RWPE2 (cell line): Measurements from ENCODE around the gene PLD4.

ENCODE experiments used
- ATAC-seq: fragments of 200-7000 bp; cut with Tn5 transposase; 3 replicates; pipeline ENCODE4 v1.9.1; 2021; ENCODE audit warnings: low read depth
- DNase-seq: peaks from one replicate; pipeline ENCODE4 v3.0.0-alpha.2; 2020; ENCODE audit warnings: low spot score
- H3K27ac ChIP-seq: fragments of 450-650 bp; 2 replicates; pipeline ENCODE4 v1.5.1; 2017; ENCODE audit warnings: mild to moderate bottlenecking; ENCODE audit not compliant: poor library complexity, severe bottlenecking
- H3K27me3 ChIP-seq: fragments of 250-450 bp; sonication (Bioruptor Pico); 2 replicates; pipeline ENCODE4 v1.5.1; 2021; ENCODE audit warnings: mild to moderate bottlenecking, moderate library complexity; ENCODE audit not compliant: insufficient read depth, poor library complexity, severe bottlenecking
- H3K36me3 ChIP-seq: fragments of 250-450 bp; sonication (Bioruptor Pico); 2 replicates; pipeline ENCODE4 v1.5.1; 2020; ENCODE audit warnings: low read depth, mild to moderate bottlenecking, moderate library complexity
- H3K4me1 ChIP-seq: fragments of 250-450 bp; sonication (Bioruptor Pico); 2 replicates; pipeline ENCODE4 v1.5.1; 2021; ENCODE audit warnings: mild to moderate bottlenecking, moderate library complexity; ENCODE audit not compliant: insufficient read depth, poor library complexity, severe bottlenecking
- H3K4me3 ChIP-seq: fragments of 250-450 bp; sonication (Bioruptor Pico); 2 replicates; pipeline ENCODE4 v1.5.1; 2021; ENCODE audit warnings: mild to moderate bottlenecking, moderate library complexity; ENCODE audit not compliant: severe bottlenecking
- H3K9me3 ChIP-seq: fragments of 250-450 bp; sonication (Bioruptor Pico); 2 replicates; pipeline ENCODE4 v1.5.1; 2021; ENCODE audit warnings: mild to moderate bottlenecking, moderate library complexity; ENCODE audit not compliant: severe bottlenecking
- TF ChIP-seq, protein P1 (sequence below): fragments of 450-650 bp; IDR thresholded peaks from one replicate; pipeline ENCODE4 v1.5.1; 2017; ENCODE audit warnings: mild to moderate bottlenecking, moderate library complexity; ENCODE audit not compliant: poor library complexity, severe bottlenecking

PLD4 gene

DNA sequence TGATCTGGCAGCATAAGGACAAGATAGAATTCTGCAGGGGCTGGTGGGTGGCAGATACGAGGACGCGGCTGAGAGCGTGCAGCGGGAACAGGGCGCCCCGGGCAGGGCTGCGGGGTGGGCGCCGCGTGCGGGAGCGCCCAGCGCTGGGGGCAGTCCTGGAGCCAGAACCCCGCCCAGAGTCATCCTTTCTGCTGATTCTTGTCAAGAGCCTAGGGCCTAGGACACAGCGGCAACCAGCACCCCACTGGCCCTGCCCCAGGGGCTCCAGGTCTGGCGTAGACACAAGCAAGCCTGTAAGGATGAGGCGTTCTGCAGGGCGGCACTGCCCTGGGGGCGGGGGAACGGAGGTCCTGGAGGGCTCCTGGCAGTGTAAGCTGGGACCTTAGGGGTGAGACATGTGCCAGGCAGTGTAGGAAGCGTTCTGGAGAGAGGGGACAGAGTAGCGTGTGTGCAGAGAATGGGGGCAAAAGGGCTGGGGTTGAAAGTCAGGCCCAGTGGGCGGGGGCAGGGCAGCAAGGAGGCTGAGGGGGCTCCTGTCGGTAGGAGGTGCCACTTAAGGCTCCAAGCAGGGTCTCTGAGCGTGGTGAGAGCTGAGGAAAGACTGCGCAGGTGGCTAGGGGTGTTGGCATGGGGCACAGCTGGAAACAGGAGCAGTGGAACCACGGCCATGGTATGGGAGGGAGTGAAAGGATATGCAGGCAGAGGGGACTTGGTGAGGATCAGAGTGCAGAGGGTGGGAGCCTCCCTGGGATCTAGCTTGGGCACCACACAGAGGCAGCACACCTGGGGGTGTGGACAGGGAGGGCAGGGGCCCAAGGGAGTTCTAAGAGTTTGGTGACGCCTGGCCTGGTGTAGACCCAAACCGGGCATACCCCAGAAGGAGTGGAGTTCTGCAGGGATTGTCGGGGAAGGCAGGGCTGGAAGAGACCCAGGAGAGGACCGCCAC lies 54.3 kb downstream of the PLD4 start:
- H3K4me1 ChIP-seq = peaks cover 20% of the 10 kb centered on the region
- H3K27ac ChIP-seq = peak overlapping the region; percentile 23
- peak overlapping the region; percentile 5 for H3K4me3 ChIP-seq

DNA sequence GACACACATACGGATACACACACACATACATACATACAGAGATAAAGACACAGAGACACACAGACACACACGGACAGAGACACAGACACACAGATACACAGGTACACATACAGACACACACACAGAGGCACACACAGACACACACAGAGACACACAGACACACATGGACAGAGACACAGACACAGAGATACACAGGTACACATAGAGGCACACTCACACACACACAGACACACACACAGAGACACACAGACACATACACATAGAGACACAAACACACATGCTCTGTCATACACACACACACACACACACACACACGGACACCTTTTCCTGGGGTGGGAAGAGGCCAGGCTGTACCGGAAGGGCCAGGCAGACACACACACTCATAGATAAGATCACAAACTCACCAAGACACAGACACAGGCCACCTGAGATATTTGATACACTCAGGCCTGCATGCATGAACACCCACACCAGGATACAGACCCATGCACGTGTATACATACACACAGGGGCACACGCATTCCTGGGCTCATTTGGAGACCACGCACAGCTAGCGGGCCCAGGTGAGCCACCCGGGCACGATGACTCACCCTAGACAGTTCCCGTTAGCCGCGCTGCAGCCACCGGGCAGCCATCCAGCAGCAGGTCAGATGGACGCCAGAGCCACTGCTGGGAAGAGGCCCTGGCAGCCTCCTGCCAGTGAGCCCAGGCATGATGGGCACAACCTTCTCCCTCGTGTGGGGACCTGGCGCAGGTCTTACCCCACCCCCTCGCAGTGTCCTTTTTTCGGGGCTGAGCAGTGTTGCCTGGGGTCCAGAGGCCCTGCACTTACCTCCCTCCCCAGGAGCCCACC lies 55.3 kb downstream of the PLD4 start:
- peaks cover 16% of the 10 kb centered on the region for H3K4me1 ChIP-seq
- ATAC-seq (peak; percentile 37), DNase-seq (peak; percentile 89)
- peak overlapping the region; percentile 23 for H3K27ac ChIP-seq
- H3K36me3 ChIP-seq = no peaks in the 10 kb centered on the region
- no peaks in the 10 kb centered on the region for H3K9me3 ChIP-seq
- H3K4me3 ChIP-seq = no peak overlapping the region
- no peaks in the 10 kb centered on the region for H3K27me3 ChIP-seq
- TF ChIP-seq, protein P1, sequence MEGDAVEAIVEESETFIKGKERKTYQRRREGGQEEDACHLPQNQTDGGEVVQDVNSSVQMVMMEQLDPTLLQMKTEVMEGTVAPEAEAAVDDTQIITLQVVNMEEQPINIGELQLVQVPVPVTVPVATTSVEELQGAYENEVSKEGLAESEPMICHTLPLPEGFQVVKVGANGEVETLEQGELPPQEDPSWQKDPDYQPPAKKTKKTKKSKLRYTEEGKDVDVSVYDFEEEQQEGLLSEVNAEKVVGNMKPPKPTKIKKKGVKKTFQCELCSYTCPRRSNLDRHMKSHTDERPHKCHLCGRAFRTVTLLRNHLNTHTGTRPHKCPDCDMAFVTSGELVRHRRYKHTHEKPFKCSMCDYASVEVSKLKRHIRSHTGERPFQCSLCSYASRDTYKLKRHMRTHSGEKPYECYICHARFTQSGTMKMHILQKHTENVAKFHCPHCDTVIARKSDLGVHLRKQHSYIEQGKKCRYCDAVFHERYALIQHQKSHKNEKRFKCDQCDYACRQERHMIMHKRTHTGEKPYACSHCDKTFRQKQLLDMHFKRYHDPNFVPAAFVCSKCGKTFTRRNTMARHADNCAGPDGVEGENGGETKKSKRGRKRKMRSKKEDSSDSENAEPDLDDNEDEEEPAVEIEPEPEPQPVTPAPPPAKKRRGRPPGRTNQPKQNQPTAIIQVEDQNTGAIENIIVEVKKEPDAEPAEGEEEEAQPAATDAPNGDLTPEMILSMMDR = no peak

More for the DNA sequence above, 54.3 kb downstream of the PLD4 start:
- no peak for ATAC-seq
- no peaks in the 10 kb centered on the region for H3K9me3 ChIP-seq
- no peaks in the 10 kb centered on the region for H3K27me3 ChIP-seq
- peak; percentile 72 for DNase-seq
- TF ChIP-seq, protein P1 = no peak
- H3K36me3 ChIP-seq = no peaks in the 10 kb centered on the region

DNA sequence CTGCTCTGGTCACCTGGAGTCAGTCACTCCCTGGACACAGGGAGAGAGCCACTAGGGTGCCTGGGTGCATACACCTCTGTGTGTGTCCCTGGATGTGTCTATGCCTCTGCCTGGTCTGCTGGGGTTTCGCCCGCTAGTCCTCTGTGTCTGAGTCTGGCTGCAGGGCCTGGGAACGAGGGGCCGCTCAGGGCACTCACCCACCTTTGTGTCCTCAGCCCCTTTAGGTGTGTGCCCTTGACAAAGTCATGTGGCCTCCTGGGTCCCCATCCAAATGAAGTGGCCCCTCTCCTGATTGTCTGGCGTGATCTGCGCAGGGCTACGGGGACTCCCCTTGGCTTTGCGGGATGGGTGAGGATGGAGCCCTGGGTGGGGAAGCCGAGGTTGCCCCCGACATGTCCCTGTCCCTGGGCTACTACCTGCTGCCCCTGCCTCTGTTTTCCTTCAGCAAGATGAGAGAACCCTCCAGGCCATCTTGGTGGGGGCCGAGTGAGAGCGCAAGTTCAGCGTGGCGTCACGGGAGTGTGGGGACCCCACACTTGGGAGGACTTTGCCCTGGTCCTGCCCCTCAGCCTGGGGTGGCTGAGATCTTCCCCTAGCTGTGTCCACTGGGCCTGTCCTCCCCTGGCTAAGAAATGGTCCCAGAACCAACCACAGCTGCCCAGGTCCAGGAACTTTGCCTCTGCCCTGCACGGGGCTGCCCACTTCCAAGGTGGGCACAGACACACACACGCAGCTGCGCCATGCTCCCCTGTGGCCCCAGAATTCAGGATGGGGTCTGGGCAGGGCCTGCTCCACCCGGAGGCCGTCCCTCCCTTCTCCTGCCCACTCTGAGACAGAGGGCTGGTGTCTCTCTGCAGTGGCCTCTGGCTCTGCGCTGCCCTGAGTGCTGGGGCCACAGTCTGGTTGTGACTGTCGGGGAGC lies 56.2 kb downstream of the PLD4 start:
- Histone ChIP-seq H3K27me3 (no peaks in the 10 kb centered on the region), H3K27ac (peak overlapping the region; percentile 23), H3K9me3 (no peaks in the 10 kb centered on the region), H3K4me1 (peaks cover 16% of the 10 kb centered on the region), H3K36me3 (no peaks in the 10 kb centered on the region), H3K4me3 (no peak overlapping the region)
- DNase-seq = peak; percentile 66
- TF ChIP-seq, protein P1 = no peak
- no peak for ATAC-seq

DNA sequence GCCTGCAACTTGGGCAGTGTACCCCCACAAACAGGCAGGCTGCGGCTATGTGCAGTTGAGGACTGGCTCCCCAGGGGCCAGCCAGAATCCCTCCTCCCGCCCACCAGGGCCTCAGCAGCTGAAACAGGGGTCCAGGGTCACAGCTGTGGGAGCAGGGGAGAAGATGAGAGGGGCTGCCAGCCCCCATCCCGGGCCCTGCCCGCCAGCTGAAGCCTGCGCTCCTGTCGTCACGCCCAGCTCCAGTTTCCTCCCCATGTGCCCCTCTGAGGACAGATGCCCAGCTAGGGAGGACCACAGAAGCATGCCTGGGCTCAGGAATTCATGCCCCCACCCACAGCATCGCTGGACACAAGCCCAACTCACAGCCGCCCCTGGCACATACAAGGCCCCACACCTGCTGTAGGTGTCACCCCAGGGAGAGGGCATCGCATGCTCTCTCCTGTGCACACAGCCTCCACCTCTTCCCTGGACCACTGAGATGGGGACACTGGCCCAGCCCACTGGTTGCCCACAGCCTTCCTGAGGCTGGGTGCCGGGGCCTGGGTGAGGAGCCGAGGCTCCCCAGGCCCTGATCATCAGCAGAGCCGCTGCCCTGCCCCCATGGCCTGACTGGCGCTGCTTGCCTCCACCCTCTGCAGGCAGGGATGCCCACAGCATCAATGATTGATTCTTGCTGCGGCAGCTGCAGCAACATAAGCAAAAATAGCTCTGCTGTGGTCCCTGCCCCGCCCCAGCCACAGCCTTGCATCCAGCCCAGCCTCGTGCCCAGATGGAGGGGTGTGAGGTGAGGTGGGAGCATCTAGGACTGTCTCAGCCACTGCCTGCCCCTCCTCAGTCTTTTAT lies 57.2 kb downstream of the PLD4 start:
- H3K4me3 ChIP-seq = no peak overlapping the region
- H3K4me1 ChIP-seq = peaks cover 13% of the 10 kb centered on the region
- ATAC-seq = no peak
- no peaks in the 10 kb centered on the region for H3K9me3 ChIP-seq
- TF ChIP-seq, protein P1 = no peak
- no peak overlapping the region for H3K27ac ChIP-seq
- H3K36me3 ChIP-seq = no peaks in the 10 kb centered on the region
- peak; percentile 58 for DNase-seq
- no peaks in the 10 kb centered on the region for H3K27me3 ChIP-seq
